Endothelial cell of umbilical vein (primary cell): Measurements from ENCODE around the gene GLYATL2.

Experiments
- CTCF ChIP-seq, 2 donors: IDR thresholded peaks; 1 replicate in 1 of 2; 2 replicates in 1 of 2; pipeline ENCODE4 v1.5.1; 2011; ENCODE audit warnings: low read length in 2 of 2, mild to moderate bottlenecking in 2 of 2, moderate library complexity in 2 of 2, control low read depth in 1 of 2, inconsistent platforms in 1 of 2, low read depth in 1 of 2; ENCODE audit not compliant: insufficient read depth in 1 of 2; ENCODE audit errors: extremely low read depth in 1 of 2
- MAX ChIP-seq: IDR thresholded peaks from 2 replicates; pipeline ENCODE4 v1.6.1; 2011; ENCODE audit not compliant: insufficient read depth, insufficient read length
- POLR2A ChIP-seq: IDR thresholded peaks from 2 replicates; pipeline ENCODE4 v1.6.1; 2012; ENCODE audit warnings: low read depth, mild to moderate bottlenecking, control low read depth, low read length
- POLR2AphosphoS5 ChIP-seq: IDR thresholded peaks from 2 replicates; pipeline ENCODE4 v1.6.1; 2012; ENCODE audit warnings: low read depth, mild to moderate bottlenecking, control low read depth, low read length, moderate library complexity; ENCODE audit not compliant: insufficient read depth

- no peak for TF ChIP-seq POLR2A
- TF ChIP-seq POLR2AphosphoS5 = no peak
- no peak for TF ChIP-seq CTCF (IDR thresholded peaks at IDR 0.05; ENCODE audit: extremely low read depth in 1 of 2, insufficient read depth in 1 of 2, low read depth in 1 of 2, low read length in 2 of 2)
- no peak for TF ChIP-seq MAX
Measured at GRCh38 chr11:58796333-58796732, 48.2 kb downstream of the GLYATL2 start.
